ENCODE measurements around the gene SH2D3A.

GRCh38 chr19:6739390-6739882, 27.8 kb downstream of the SH2D3A start, which contains the start of gene TRIP10:
- no peak for TF ChIP-seq CTCF (tag by site-specific recombination; IDR thresholded peaks at IDR 0.05)
- no peak for TF ChIP-seq ZNF530 (tag by site-specific recombination; IDR thresholded peaks at IDR 0.05; ENCODE audit: low read depth)
- TF ChIP-seq ZNF114 (tag by site-specific recombination; IDR thresholded peaks at IDR 0.05): no peak
- TF ChIP-seq ZNF174 (tag by site-specific recombination; IDR thresholded peaks at IDR 0.05): no peak
- TF ChIP-seq ZNF24 (tag by site-specific recombination; IDR thresholded peaks at IDR 0.05): no peak

All from HEK293 (cell line).